Mucosa of stomach (tissue), 1 donor: Measurements from ENCODE around the gene TMEM203.

Source experiments
- H3K27me3 ChIP-seq: one replicate; pipeline ENCODE4 v1.7.0; 2013; ENCODE audit warnings: mild to moderate bottlenecking, low read length; ENCODE audit not compliant: control insufficient read depth, insufficient read depth
- H3K36me3 ChIP-seq: one replicate; pipeline ENCODE4 v1.7.0; 2013; ENCODE audit warnings: low read length; ENCODE audit not compliant: control insufficient read depth, insufficient read depth
- H3K4me1 ChIP-seq: one replicate; pipeline ENCODE4 v1.7.0; 2013; ENCODE audit warnings: mild to moderate bottlenecking, low read length; ENCODE audit not compliant: control insufficient read depth, insufficient read depth
- H3K4me3 ChIP-seq: one replicate; pipeline ENCODE4 v1.7.0; 2013; ENCODE audit warnings: low read length
- H3K9ac ChIP-seq: one replicate; pipeline ENCODE4 v1.7.0; 2013; ENCODE audit warnings: mild to moderate bottlenecking, low read length, moderate library complexity
- H3K9me3 ChIP-seq: one replicate; pipeline ENCODE4 v1.7.0; 2013; ENCODE audit warnings: mild to moderate bottlenecking, low read length, moderate library complexity; ENCODE audit not compliant: control insufficient read depth
- donor health status: Pancreatic carcinoma.

The TMEM203 gene

GRCh38 chr9:137237759-137238726 is 32.6 kb upstream of the TMEM203 start:
- no peak overlapping the region for H3K4me3 ChIP-seq
- H3K36me3 ChIP-seq, result peaks cover 9% of the 10 kb centered on the region
- peak overlapping the region; percentile 48 for H3K9ac ChIP-seq
- H3K27me3 ChIP-seq, result peaks cover 27% of the 10 kb centered on the region
- peaks cover 46% of the 10 kb centered on the region for H3K4me1 ChIP-seq
- H3K9me3 ChIP-seq, result no peaks in the 10 kb centered on the region

GRCh38 chr9:137236936-137237421 is 31.5 kb upstream of the TMEM203 start:
- Histone ChIP-seq H3K9me3 (no peaks in the 10 kb centered on the region), H3K9ac (peak overlapping the region; percentile 48), H3K36me3 (peaks cover under 1% of the 10 kb centered on the region), H3K4me3 (no peak overlapping the region), H3K4me1 (peaks cover 40% of the 10 kb centered on the region), H3K27me3 (peaks cover 37% of the 10 kb centered on the region)

GRCh38 chr9:137236238-137236935 is 30.9 kb upstream of the TMEM203 start:
- H3K36me3 ChIP-seq, result no peaks in the 10 kb centered on the region
- H3K4me1 ChIP-seq, result peaks cover 36% of the 10 kb centered on the region
- peak overlapping the region; percentile 48 for H3K9ac ChIP-seq
- no peaks in the 10 kb centered on the region for H3K9me3 ChIP-seq
- peaks cover 43% of the 10 kb centered on the region for H3K27me3 ChIP-seq
- H3K4me3 ChIP-seq, result no peak overlapping the region

GRCh38 chr9:137235424-137236237 is 30.2 kb upstream of the TMEM203 start:
- no peak overlapping the region for H3K9ac ChIP-seq
- H3K4me3 ChIP-seq, result no peak overlapping the region

GRCh38 chr9:137234758-137235423 is 29.4 kb upstream of the TMEM203 start:
- Histone ChIP-seq H3K9ac (no peak overlapping the region), H3K36me3 (no peaks in the 10 kb centered on the region), H3K27me3 (peaks cover 49% of the 10 kb centered on the region), H3K9me3 (no peaks in the 10 kb centered on the region), H3K4me1 (peaks cover 36% of the 10 kb centered on the region), H3K4me3 (no peak overlapping the region)

More at GRCh38 chr9:137235424-137236237, 30.2 kb upstream of the TMEM203 start:
- H3K27me3 ChIP-seq, result peaks cover 46% of the 10 kb centered on the region
- H3K9me3 ChIP-seq, result no peaks in the 10 kb centered on the region
- no peaks in the 10 kb centered on the region for H3K36me3 ChIP-seq
- H3K4me1 ChIP-seq, result peaks cover 36% of the 10 kb centered on the region

- H3K9ac ChIP-seq, result no peak overlapping the region
These were observed 28.7 kb upstream of the TMEM203 start for GRCh38 chr9:137234055-137234697.

GRCh38 chr9:137233143-137233980 is 27.9 kb upstream of the TMEM203 start:
- Histone ChIP-seq H3K4me1 (peaks cover 37% of the 10 kb centered on the region), H3K9ac (no peak overlapping the region), H3K36me3 (no peaks in the 10 kb centered on the region), H3K9me3 (no peaks in the 10 kb centered on the region), H3K27me3 (peaks cover 59% of the 10 kb centered on the region), H3K4me3 (no peak overlapping the region)

More at GRCh38 chr9:137234055-137234697, 28.7 kb upstream of the TMEM203 start:
- Histone ChIP-seq H3K36me3 (no peaks in the 10 kb centered on the region), H3K27me3 (peaks cover 53% of the 10 kb centered on the region), H3K4me1 (peaks cover 36% of the 10 kb centered on the region), H3K9me3 (no peaks in the 10 kb centered on the region), H3K4me3 (no peak overlapping the region)

GRCh38 chr9:137232510-137232909 is 27.1 kb upstream of the TMEM203 start:
- Histone ChIP-seq H3K27me3 (peaks cover 59% of the 10 kb centered on the region), H3K4me1 (peaks cover 34% of the 10 kb centered on the region), H3K9ac (no peak overlapping the region), H3K4me3 (no peak overlapping the region), H3K9me3 (no peaks in the 10 kb centered on the region), H3K36me3 (no peaks in the 10 kb centered on the region)

GRCh38 chr9:137232101-137232500 is 26.7 kb upstream of the TMEM203 start:
- H3K4me3 ChIP-seq, result no peak overlapping the region
- H3K9ac ChIP-seq, result no peak overlapping the region
- no peaks in the 10 kb centered on the region for H3K36me3 ChIP-seq
- no peaks in the 10 kb centered on the region for H3K9me3 ChIP-seq
- H3K27me3 ChIP-seq, result peaks cover 59% of the 10 kb centered on the region
- H3K4me1 ChIP-seq, result peaks cover 34% of the 10 kb centered on the region

- Histone ChIP-seq H3K27me3 (peaks cover 59% of the 10 kb centered on the region), H3K4me3 (no peak overlapping the region), H3K36me3 (no peaks in the 10 kb centered on the region), H3K4me1 (peaks cover 34% of the 10 kb centered on the region), H3K9ac (no peak overlapping the region), H3K9me3 (no peaks in the 10 kb centered on the region)
These were observed 26.1 kb upstream of the TMEM203 start for GRCh38 chr9:137231372-137232039.
